Sigmoid colon (tissue), 7 donors: ENCODE results near the gene WDFY1. TPM values are rescaled to one million over a fixed set of nuclear protein-coding genes. Genes with fewer than 3 reads are reported as not detected.
A peak's percentile ranks its signal among the peaks of the same experiment; 100 is the strongest.

Experiments
- DNase-seq: peaks from one replicate; pipeline ENCODE4 v3.0.0-alpha.2; 2019
- H3K27ac ChIP-seq, 4 donors: fragments of 200-600 bp; sonication (generic); one replicate each; pipeline ENCODE4 v1.5.1; 2016 to 2019; ENCODE audit warnings: mild to moderate bottlenecking in 1 of 4
- H3K27me3 ChIP-seq, 3 donors: fragments of 200-600 bp; sonication (generic); one replicate each; pipeline ENCODE4 v1.5.1; 2019; ENCODE audit warnings: mild to moderate bottlenecking in 1 of 3
- H3K36me3 ChIP-seq, 4 donors: fragments of 200-600 bp; sonication (generic); one replicate each; pipeline ENCODE4 v1.5.1; 2016 to 2019
- H3K4me1 ChIP-seq, 4 donors: fragments of 200-600 bp; sonication (generic); one replicate each; pipeline ENCODE4 v1.5.1; 2017 to 2019
- H3K4me3 ChIP-seq, 4 donors: fragments of 200-600 bp; sonication (generic); one replicate each; pipeline ENCODE4 v1.5.1; 2017 to 2019; ENCODE audit warnings: mild to moderate bottlenecking in 2 of 4, moderate library complexity in 1 of 4
- H3K9me3 ChIP-seq, 4 donors: fragments of 200-600 bp in 3 of 4; sonication (generic) in 3 of 4; one replicate each; pipeline versions ENCODE4 v1.5.1 to v1.6.1; 2013 to 2019
- CTCF ChIP-seq, 4 experiments: fragments of 450-650 bp in 3 of 4; fragments of 200-600 bp in 1 of 4; IDR thresholded peaks; one replicate each; pipeline ENCODE4 v1.5.1; 2016 to 2019; ENCODE audit warnings: antibody characterized with exemption in 4 of 4, mild to moderate bottlenecking in 3 of 4, moderate library complexity in 2 of 4
- EP300 ChIP-seq, 4 donors: sonication (generic); formaldehyde crosslinking; IDR thresholded peaks; one replicate each; pipeline ENCODE4 v1.6.1; 2017; ENCODE audit warnings: antibody characterized with exemption in 4 of 4
- POLR2A ChIP-seq, 2 donors: fragments of 450-650 bp; IDR thresholded peaks; one replicate each; pipeline ENCODE4 v1.6.1; 2016; ENCODE audit warnings: antibody characterized with exemption in 2 of 2, mild to moderate bottlenecking in 2 of 2, moderate library complexity in 2 of 2
- POLR2AphosphoS5 ChIP-seq, 4 donors: sonication (generic); formaldehyde crosslinking; IDR thresholded peaks; one replicate each; pipeline ENCODE4 v1.6.1; 2017; ENCODE audit warnings: antibody characterized with exemption in 4 of 4
- WGBS, 2 donors: extraction: QIAGEN DNeasy Blood & Tissue Kit; methylation state at CpG; one replicate each; pipeline ENCODE4 v1.1.7; 2013; 5-methylcytosine and 5-hydroxymethylcytosine counted together
- intact Hi-C: fragments of 100-400 bp; cut with DNase I; formaldehyde crosslinking; loops from one replicate; pipeline ENCODE4 v1.15.1; 2023
- polyA plus RNA-seq, 3 donors: library from polyadenylated mRNA; stranded (reverse); fragments of 200-250 nt; gene quantifications; one replicate each; pipeline ENCODE4 v1.2.3, GENCODE V29; 2013
- total RNA-seq, 4 donors: library from RNA; depleted of rRNA; stranded (reverse); fragments of >200 nt; gene quantifications; one replicate each; pipeline ENCODE4 v1.1.0, GENCODE V29; 2016
- donor health status: healthy with polysubstance abuse.
- donor health status: Bipolar disorder and iron deficiency.
- donor health status: healthy.

Gene WDFY1
- total and polyA plus RNA-seq, 7 donors, result 17.4 to 36.1 (median 24.3) TPM

GRCh38 chr2:223967981-223968380 lies 22.8 kb upstream of the WDFY1 start:
- peaks cover 9 to 54% (median 11%) of the 10 kb centered on the region in 4 donors for H3K36me3 ChIP-seq
- no peak overlapping the region for H3K27ac ChIP-seq
- TF ChIP-seq POLR2A (IDR thresholded peaks at IDR 0.05) (no peak), CTCF (IDR thresholded peaks at IDR 0.05) (no peak), POLR2AphosphoS5 (IDR thresholded peaks at IDR 0.05) (no peak), EP300 (IDR thresholded peaks at IDR 0.05) (no peak)
- no peaks in the 10 kb centered on the region for H3K27me3 ChIP-seq
- no peak for DNase-seq
- no peaks in the 10 kb centered on the region for H3K9me3 ChIP-seq
- peaks cover 0 to 4% (median 2%) of the 10 kb centered on the region in 4 donors for H3K4me1 ChIP-seq
- WGBS, 2 donors, result 79 to 85% methylated on average over 2 of the region's 2 CpGs
- intact Hi-C loops, result no loop called here
- H3K4me3 ChIP-seq, result no peak overlapping the region

GRCh38 chr2:223959688-223960087 lies 14.6 kb upstream of the WDFY1 start:
- no peak for TF ChIP-seq EP300 (IDR thresholded peaks at IDR 0.05)
- TF ChIP-seq POLR2A (IDR thresholded peaks at IDR 0.05), result no peak
- no peak for TF ChIP-seq POLR2AphosphoS5 (IDR thresholded peaks at IDR 0.05)
- TF ChIP-seq CTCF (IDR thresholded peaks at IDR 0.05), result no peak
- Histone ChIP-seq H3K4me1 (peaks cover 0 to 64% (median 54%) of the 10 kb centered on the region in 4 donors), H3K36me3 (peaks cover 0 to 26% (median 0%) of the 10 kb centered on the region in 4 donors), H3K27ac (peak overlapping the region in 1 of 4 donors; percentile 32), H3K9me3 (no peaks in the 10 kb centered on the region), H3K4me3 (peak overlapping the region in 1 of 4 donors; percentile 5), H3K27me3 (no peaks in the 10 kb centered on the region)
- 41 to 47% methylated on average over 5 of the region's 5 CpGs for WGBS, 2 donors
- intact Hi-C loops, result loop anchor here (10.0 kb wide), 1 partner anchor 625 kb away; the partner anchor contains the start of gene CUL3
- no peak for DNase-seq

- Histone ChIP-seq H3K4me3 (peak within 1 kb of the TSS; percentile 83 to 94 (median 84)), H3K36me3 (peaks cover 0 to 13% (median 0%) of the 10 kb centered on the region in 4 donors), H3K4me1 (peaks cover 0 to 53% (median 47%) of the 10 kb centered on the region in 4 donors), H3K9me3 (no peaks in the 10 kb centered on the region), H3K27me3 (no peaks in the 10 kb centered on the region), H3K27ac (peak within 1 kb of the TSS; percentile 83 to 89 (median 86))
- peak; percentile 98 for DNase-seq
- intact Hi-C loops, result loop anchor here (10.0 kb wide), 1 partner anchor 628 kb away; the partner anchor contains the start of gene CUL3
- 0% methylated on average over 65 of the region's 65 CpGs for WGBS, 2 donors
- TF ChIP-seq POLR2AphosphoS5 (IDR thresholded peaks at IDR 0.05) (peak; percentile 77 to 87 (median 86)), POLR2A (IDR thresholded peaks at IDR 0.05) (peak; percentile 30 to 38), CTCF (IDR thresholded peaks at IDR 0.05) (no peak), EP300 (IDR thresholded peaks at IDR 0.05) (peak in 1 of 4 donors; percentile 47)
These were observed 12.1 kb upstream of the WDFY1 start, which contains the start of gene MRPL44 for GRCh38 chr2:223957092-223957851. MRPL44 (plus strand) TSS chr2:223957463; CDS start chr2:223957473, 10 bp downstream.

GRCh38 chr2:223956300-223956699 lies 11.2 kb upstream of the WDFY1 start:
- 85 to 92% methylated on average over 4 of the region's 4 CpGs for WGBS, 2 donors
- Histone ChIP-seq H3K4me1 (peaks cover 0 to 43% (median 37%) of the 10 kb centered on the region in 4 donors), H3K27me3 (no peaks in the 10 kb centered on the region), H3K9me3 (no peaks in the 10 kb centered on the region), H3K27ac (peak overlapping the region; percentile 83 to 89 (median 86)), H3K4me3 (peak overlapping the region in 1 of 4 donors; percentile 85), H3K36me3 (peaks cover 0 to 5% (median 0%) of the 10 kb centered on the region in 4 donors)
- DNase-seq, result no peak
- intact Hi-C loops, result loop anchor here (10.0 kb wide), 1 partner anchor 629 kb away; the partner anchor contains the start of gene CUL3
- no peak for TF ChIP-seq EP300 (IDR thresholded peaks at IDR 0.05)
- TF ChIP-seq CTCF (IDR thresholded peaks at IDR 0.05), result no peak
- TF ChIP-seq POLR2AphosphoS5 (IDR thresholded peaks at IDR 0.05), result no peak
- no peak for TF ChIP-seq POLR2A (IDR thresholded peaks at IDR 0.05)
